Astrocyte (in vitro differentiated cells and primary cell): Measurements from ENCODE around the gene CORIN. TPM values are rescaled to one million over a fixed set of nuclear protein-coding genes. Genes with fewer than 3 reads are reported as not detected.

Experiments
- DNase-seq: peaks from one replicate; pipeline ENCODE4 v3.0.0-alpha.2; 2010; ENCODE audit warnings: low read depth
- FAIRE-seq: peaks from 2 replicates; lab custom pipeline; 2011; peaks lifted over from hg19 to GRCh38; lab: Jason Lieb, UNC
- H2AFZ ChIP-seq: 2 replicates; pipeline ENCODE4 v1.6.0; 2012; ENCODE audit warnings: low read depth, low read length, inconsistent platforms
- H3K27ac ChIP-seq: 2 replicates; pipeline ENCODE4 v1.5.1; 2011; ENCODE audit warnings: low read depth, low read length, inconsistent platforms
- H3K27me3 ChIP-seq: 2 replicates; pipeline ENCODE4 v1.6.0; 2011; ENCODE audit warnings: low read length, inconsistent platforms; ENCODE audit not compliant: insufficient read depth
- H3K36me3 ChIP-seq: 2 replicates; pipeline ENCODE4 v1.5.1; 2011; ENCODE audit warnings: low read length, inconsistent platforms; ENCODE audit not compliant: insufficient read depth
- H3K4me1 ChIP-seq: 2 replicates; pipeline ENCODE4 v1.5.1; 2011; ENCODE audit warnings: low read length, inconsistent platforms; ENCODE audit not compliant: insufficient read depth
- H3K4me2 ChIP-seq: 2 replicates; pipeline ENCODE4 v1.6.0; 2012; ENCODE audit warnings: low read length, inconsistent platforms
- H3K4me3 ChIP-seq: 2 replicates; pipeline ENCODE4 v1.5.1; 2011; ENCODE audit warnings: low read depth, mild to moderate bottlenecking, low read length, inconsistent platforms; ENCODE audit not compliant: insufficient read depth
- H3K79me2 ChIP-seq: 2 replicates; pipeline ENCODE4 v1.6.0; 2012; ENCODE audit warnings: mild to moderate bottlenecking, low read length, inconsistent platforms; ENCODE audit not compliant: insufficient read depth
- H3K9ac ChIP-seq: 2 replicates; pipeline ENCODE4 v1.6.0; 2012; ENCODE audit warnings: mild to moderate bottlenecking, low read length, inconsistent platforms
- H3K9me3 ChIP-seq: 2 replicates; pipeline ENCODE4 v1.5.1; 2012; ENCODE audit warnings: low read depth, mild to moderate bottlenecking, low read length, inconsistent platforms; ENCODE audit not compliant: insufficient read depth
- H4K20me1 ChIP-seq: 2 replicates; pipeline ENCODE4 v1.6.0; 2012; ENCODE audit warnings: low read length, inconsistent platforms; ENCODE audit not compliant: insufficient read depth
- H3K27ac Mint-ChIP-seq: one replicate; pipeline ENCODE4 v1.8.0; 2021; ENCODE audit warnings: mild to moderate bottlenecking, mixed read lengths; ENCODE audit not compliant: unreplicated experiment
- H3K27me3 Mint-ChIP-seq: one replicate; pipeline ENCODE4 v1.8.0; 2021; ENCODE audit warnings: low read depth, mixed read lengths; ENCODE audit not compliant: unreplicated experiment
- H3K36me3 Mint-ChIP-seq: one replicate; pipeline ENCODE4 v1.8.0; 2021; ENCODE audit warnings: low read depth, mixed read lengths; ENCODE audit not compliant: unreplicated experiment
- H3K4me1 Mint-ChIP-seq: one replicate; pipeline ENCODE4 v1.8.0; 2021; ENCODE audit warnings: low read depth, mixed read lengths; ENCODE audit not compliant: unreplicated experiment
- H3K4me3 Mint-ChIP-seq: one replicate; pipeline ENCODE4 v1.8.0; 2021; ENCODE audit warnings: mild to moderate bottlenecking, moderate library complexity, mixed read lengths; ENCODE audit not compliant: unreplicated experiment
- H3K9me3 Mint-ChIP-seq: one replicate; pipeline ENCODE4 v1.8.0; 2021; ENCODE audit warnings: mild to moderate bottlenecking, mixed read lengths; ENCODE audit not compliant: unreplicated experiment
- CTCF ChIP-seq: IDR thresholded peaks from 2 replicates; pipeline ENCODE4 v1.5.1; 2011; ENCODE audit warnings: low read depth, mild to moderate bottlenecking, inconsistent platforms, low read length, moderate library complexity; ENCODE audit not compliant: insufficient read depth
- EZH2 ChIP-seq: IDR thresholded peaks from 2 replicates; pipeline ENCODE4 v1.6.1; 2012; ENCODE audit warnings: mild to moderate bottlenecking, low read length, inconsistent platforms; ENCODE audit not compliant: insufficient read depth
- total RNA-seq: library from RNA; stranded (reverse); gene quantifications from 2 replicates; pipeline ENCODE4 v1.2.1, GENCODE V29; 2021

The CORIN gene
- total RNA-seq, 1 donor from 2014 or later: 0.20 TPM

GRCh38 chr4:47654972-47655693, 182.7 kb downstream of the CORIN start:
- Mint-ChIP-seq H3K27ac (no peak overlapping the region), H3K9me3 (no peaks in the 10 kb centered on the region), H3K4me1 (no peaks in the 10 kb centered on the region), H3K36me3 (no peaks in the 10 kb centered on the region), H3K4me3 (no peak overlapping the region), H3K27me3 (no peaks in the 10 kb centered on the region)
- Histone ChIP-seq H2AFZ (no peak overlapping the region), H3K27me3 (no peaks in the 10 kb centered on the region), H3K4me3 (no peak overlapping the region), H3K9me3 (no peaks in the 10 kb centered on the region), H3K9ac (no peak overlapping the region), H3K4me2 (no peak overlapping the region), H3K27ac (no peak overlapping the region), H3K4me1 (no peaks in the 10 kb centered on the region), H4K20me1 (no peaks in the 10 kb centered on the region), H3K79me2 (no peaks in the 10 kb centered on the region), H3K36me3 (no peaks in the 10 kb centered on the region)
- FAIRE-seq (no peak), DNase-seq (no peak)
- TF ChIP-seq EZH2 (no peak), CTCF (no peak)

GRCh38 chr4:47652092-47652491, 185.8 kb downstream of the CORIN start:
- H3K27me3 Mint-ChIP-seq: peaks cover 6% of the 10 kb centered on the region
- Histone ChIP-seq H2AFZ (no peak overlapping the region), H3K4me1 (no peaks in the 10 kb centered on the region), H3K36me3 (no peaks in the 10 kb centered on the region), H3K9ac (no peak overlapping the region), H3K79me2 (no peaks in the 10 kb centered on the region), H4K20me1 (no peaks in the 10 kb centered on the region), H3K4me3 (no peak overlapping the region), H3K27ac (no peak overlapping the region), H3K4me2 (no peak overlapping the region), H3K27me3 (no peaks in the 10 kb centered on the region), H3K9me3 (no peaks in the 10 kb centered on the region)
- H3K4me3 Mint-ChIP-seq: no peak overlapping the region
- no peak for TF ChIP-seq EZH2
- TF ChIP-seq CTCF: no peak
- no peaks in the 10 kb centered on the region for H3K9me3 Mint-ChIP-seq
- FAIRE-seq (no peak), DNase-seq (no peak)
- H3K36me3 Mint-ChIP-seq: no peaks in the 10 kb centered on the region
- H3K27ac Mint-ChIP-seq: no peak overlapping the region
- H3K4me1 Mint-ChIP-seq: no peaks in the 10 kb centered on the region

GRCh38 chr4:47651231-47651630, 186.6 kb downstream of the CORIN start:
- no peaks in the 10 kb centered on the region for H3K36me3 Mint-ChIP-seq
- Histone ChIP-seq H3K4me3 (no peak overlapping the region), H3K4me1 (no peaks in the 10 kb centered on the region), H3K27me3 (no peaks in the 10 kb centered on the region), H4K20me1 (no peaks in the 10 kb centered on the region), H3K9ac (no peak overlapping the region), H3K4me2 (no peak overlapping the region), H3K9me3 (no peaks in the 10 kb centered on the region), H2AFZ (no peak overlapping the region), H3K79me2 (no peaks in the 10 kb centered on the region), H3K27ac (no peak overlapping the region), H3K36me3 (no peaks in the 10 kb centered on the region)
- no peaks in the 10 kb centered on the region for H3K9me3 Mint-ChIP-seq
- no peaks in the 10 kb centered on the region for H3K4me1 Mint-ChIP-seq
- no peak overlapping the region for H3K4me3 Mint-ChIP-seq
- DNase-seq (no peak), FAIRE-seq (no peak)
- no peak overlapping the region for H3K27ac Mint-ChIP-seq
- H3K27me3 Mint-ChIP-seq: peaks cover 6% of the 10 kb centered on the region
- TF ChIP-seq EZH2 (no peak), CTCF (no peak)
